ENCODE data around the gene RASSF10. TPM values are rescaled to one million over a fixed set of nuclear protein-coding genes. Genes with fewer than 3 reads are reported as not detected.

Gene RASSF10
- total RNA-seq, 1 experiment from 2014 or later, result not detected

GRCh38 chr11:13019313-13019712 lies 10.2 kb downstream of the RASSF10 start:
- no peak overlapping the region for H3K4me3 ChIP-seq (replicated peaks in 1 of 2; ENCODE audit: low read depth in 1 of 2, low read length in 2 of 2)
- no peaks in the 10 kb centered on the region for H4K20me1 ChIP-seq (ENCODE audit: insufficient read depth)
- no peak overlapping the region for H3K9ac ChIP-seq (ENCODE audit: low read length)
- ChIA-PET POLR2A (no interaction called here), CTCF (no interaction called here), RAD21 (ENCODE audit: low non-redundant PET in 1 of 2, low total read pairs in 2 of 2, uncharacterized antibody in 2 of 2, unreplicated experiment in 2 of 2) (no interaction called here)
- H3K27ac ChIP-seq (ENCODE audit: low read depth, low read length), result no peak overlapping the region
- H3K9me3 ChIP-seq (ENCODE audit: control insufficient read depth in 1 of 2, insufficient read depth in 1 of 2, low read depth in 1 of 2, low read length in 2 of 2), result no peaks in the 10 kb centered on the region
- TF ChIP-seq SIN3A (IDR thresholded peaks at IDR 0.05; ENCODE audit: low read depth) (no peak), ZNF274 (IDR thresholded peaks at IDR 0.05; ENCODE audit: low read depth, low read length) (no peak), YY1 (IDR thresholded peaks at IDR 0.05; ENCODE audit: extremely low read depth, insufficient replicate concordance, low read depth, low read length) (no peak), ELF1 (IDR thresholded peaks at IDR 0.05; ENCODE audit: borderline replicate concordance, low read depth) (no peak), REST (IDR thresholded peaks at IDR 0.05; ENCODE audit: low read depth) (no peak), EZH2phosphoT487 (IDR thresholded peaks at IDR 0.05; ENCODE audit: borderline replicate concordance) (no peak), EZH2 (IDR thresholded peaks at IDR 0.05) (no peak), FOSL1 (IDR thresholded peaks at IDR 0.05; ENCODE audit: low read depth) (no peak), SP1 (IDR thresholded peaks at IDR 0.05; ENCODE audit: low read depth) (no peak), JUND (IDR thresholded peaks at IDR 0.05) (no peak), CBX3 (IDR thresholded peaks at IDR 0.05; ENCODE audit: low read depth) (no peak), TCF7L2 (IDR thresholded peaks at IDR 0.05; ENCODE audit: borderline replicate concordance, extremely low read depth, insufficient read depth, insufficient read length) (no peak), POLR2A (IDR thresholded peaks at IDR 0.05; ENCODE audit: borderline replicate concordance, extremely low read depth, insufficient read depth, insufficient read length) (no peak), ATF3 (IDR thresholded peaks at IDR 0.05) (no peak), POLR2AphosphoS5 (IDR thresholded peaks at IDR 0.05; ENCODE audit: low read depth, low read length) (no peak)
- TF ChIP-seq, protein P1, sequence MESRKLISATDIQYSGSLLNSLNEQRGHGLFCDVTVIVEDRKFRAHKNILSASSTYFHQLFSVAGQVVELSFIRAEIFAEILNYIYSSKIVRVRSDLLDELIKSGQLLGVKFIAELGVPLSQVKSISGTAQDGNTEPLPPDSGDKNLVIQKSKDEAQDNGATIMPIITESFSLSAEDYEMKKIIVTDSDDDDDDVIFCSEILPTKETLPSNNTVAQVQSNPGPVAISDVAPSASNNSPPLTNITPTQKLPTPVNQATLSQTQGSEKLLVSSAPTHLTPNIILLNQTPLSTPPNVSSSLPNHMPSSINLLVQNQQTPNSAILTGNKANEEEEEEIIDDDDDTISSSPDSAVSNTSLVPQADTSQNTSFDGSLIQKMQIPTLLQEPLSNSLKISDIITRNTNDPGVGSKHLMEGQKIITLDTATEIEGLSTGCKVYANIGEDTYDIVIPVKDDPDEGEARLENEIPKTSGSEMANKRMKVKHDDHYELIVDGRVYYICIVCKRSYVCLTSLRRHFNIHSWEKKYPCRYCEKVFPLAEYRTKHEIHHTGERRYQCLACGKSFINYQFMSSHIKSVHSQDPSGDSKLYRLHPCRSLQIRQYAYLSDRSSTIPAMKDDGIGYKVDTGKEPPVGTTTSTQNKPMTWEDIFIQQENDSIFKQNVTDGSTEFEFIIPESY (IDR thresholded peaks at IDR 0.05; ENCODE audit: extremely low read depth, insufficient replicate concordance, low read length), result no peak
- ATAC-seq (no peak), DNase-seq (ENCODE audit: low read depth, low spot score) (no peak)
- H2AFZ ChIP-seq (ENCODE audit: low read depth, low read length, poor library complexity, severe bottlenecking), result no peak overlapping the region
- intact Hi-C loops (cut with micrococcal nuclease), result loop anchor here (5.0 kb wide), 1 partner anchor 133 kb away; no protein-coding TSS in a partner anchor
- BruUV-seq (replicated peaks), result no TSS peak
- no peak overlapping the region for H3K4me2 ChIP-seq (ENCODE audit: low read length)
- no peaks in the 10 kb centered on the region for H3K9me2 ChIP-seq (ENCODE audit: insufficient read depth)
- H3K27me3 ChIP-seq (ENCODE audit: insufficient read depth, low read length), result no peaks in the 10 kb centered on the region
- H3K79me2 ChIP-seq (ENCODE audit: insufficient read depth, low read length), result no peaks in the 10 kb centered on the region
- no peaks in the 10 kb centered on the region for H3K4me1 ChIP-seq (ENCODE audit: control insufficient read depth in 1 of 2, insufficient read depth in 2 of 2, low read length in 2 of 2)
- H3K36me3 ChIP-seq (ENCODE audit: control insufficient read depth in 1 of 2, insufficient read depth in 2 of 2, low read length in 2 of 2), result no peaks in the 10 kb centered on the region

Data from HCT116 (cell line).